ENCODE results near the gene NHSL2.

DNA sequence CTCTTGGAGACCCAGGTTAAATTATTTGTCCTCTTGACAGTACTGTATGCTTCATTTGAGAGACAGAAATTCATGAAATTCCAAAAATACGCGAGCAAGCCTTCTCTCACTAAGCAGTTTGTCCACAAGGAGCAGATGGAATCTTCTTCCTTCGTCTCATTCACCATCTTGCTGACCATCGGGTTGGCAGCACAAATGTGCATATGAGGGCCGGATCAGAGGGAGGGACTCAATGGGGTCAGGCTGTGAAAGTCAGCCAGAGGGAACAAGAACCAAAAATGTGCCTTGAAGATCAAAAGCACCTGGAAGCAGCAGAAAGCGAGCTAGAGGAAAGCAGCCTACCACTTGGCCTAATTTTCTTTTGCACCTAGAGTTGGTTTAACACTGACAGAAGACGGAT lies 16.4 kb downstream of the NHSL2 start:
- TF ChIP-seq, protein P1, sequence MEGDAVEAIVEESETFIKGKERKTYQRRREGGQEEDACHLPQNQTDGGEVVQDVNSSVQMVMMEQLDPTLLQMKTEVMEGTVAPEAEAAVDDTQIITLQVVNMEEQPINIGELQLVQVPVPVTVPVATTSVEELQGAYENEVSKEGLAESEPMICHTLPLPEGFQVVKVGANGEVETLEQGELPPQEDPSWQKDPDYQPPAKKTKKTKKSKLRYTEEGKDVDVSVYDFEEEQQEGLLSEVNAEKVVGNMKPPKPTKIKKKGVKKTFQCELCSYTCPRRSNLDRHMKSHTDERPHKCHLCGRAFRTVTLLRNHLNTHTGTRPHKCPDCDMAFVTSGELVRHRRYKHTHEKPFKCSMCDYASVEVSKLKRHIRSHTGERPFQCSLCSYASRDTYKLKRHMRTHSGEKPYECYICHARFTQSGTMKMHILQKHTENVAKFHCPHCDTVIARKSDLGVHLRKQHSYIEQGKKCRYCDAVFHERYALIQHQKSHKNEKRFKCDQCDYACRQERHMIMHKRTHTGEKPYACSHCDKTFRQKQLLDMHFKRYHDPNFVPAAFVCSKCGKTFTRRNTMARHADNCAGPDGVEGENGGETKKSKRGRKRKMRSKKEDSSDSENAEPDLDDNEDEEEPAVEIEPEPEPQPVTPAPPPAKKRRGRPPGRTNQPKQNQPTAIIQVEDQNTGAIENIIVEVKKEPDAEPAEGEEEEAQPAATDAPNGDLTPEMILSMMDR (conservative IDR thresholded peaks at IDR 0.05; ENCODE audit: low read length), result no peak
- TF ChIP-seq EZH2phosphoT487 (IDR thresholded peaks at IDR 0.05; ENCODE audit: borderline replicate concordance, low read depth, low read length), result no peak
